Common myeloid progenitor, CD34-positive (primary cell): ENCODE measurements around the gene ROM1.
"Not testable (repeated sequence)": the region's sequence is repeated elsewhere in the genome, so short reads cannot be mapped to it uniquely, and the experiment has no call there.

Experiments used
- CTCF ChIA-PET: fragments of 350-600 bp; sonication (Branson Sonifier 250); formaldehyde crosslinking; loops from one replicate; lab custom pipeline; 2021; ENCODE audit warnings: antibody characterized with exemption; lab: Charles Lee
- POLR2A ChIA-PET: fragments of 350-600 bp; sonication (Branson Sonifier 250); formaldehyde crosslinking; loops from one replicate; lab custom pipeline; 2021; ENCODE audit warnings: antibody characterized with exemption; lab: Charles Lee
- DNase-seq, 3 donors: peaks; one replicate each; pipeline versions ENCODE4 v3.0.0 to v3.0.0-alpha.2; 2013
- H3K27ac ChIP-seq, 2 experiments: 1 replicate in 1 of 2; 2 replicates in 1 of 2; pipeline ENCODE4 v1.7.0; 2013; ENCODE audit warnings: inconsistent platforms in 2 of 2, low read length in 2 of 2, mild to moderate bottlenecking in 2 of 2, low read depth in 1 of 2, moderate library complexity in 1 of 2; ENCODE audit not compliant: severe bottlenecking in 2 of 2, insufficient read depth in 1 of 2, poor library complexity in 1 of 2
- H3K27me3 ChIP-seq, 5 experiments: replicated peaks in 2 of 5; 1 replicate in 3 of 5; 2 replicates in 2 of 5; pipeline versions ENCODE4 v1.6.1 to v1.7.0; 2013; ENCODE audit warnings: low read length in 4 of 5, mild to moderate bottlenecking in 2 of 5, moderate library complexity in 2 of 5, inconsistent platforms in 1 of 5; ENCODE audit not compliant: insufficient read depth in 5 of 5, control insufficient read depth in 4 of 5
- H3K36me3 ChIP-seq, 4 experiments: 1 replicate in 2 of 4; 2 replicates in 2 of 4; pipeline versions ENCODE4 v1.6.1 to v1.7.0; 2013; ENCODE audit warnings: low read length in 3 of 4, control low read depth in 1 of 4, mild to moderate bottlenecking in 1 of 4; ENCODE audit not compliant: control insufficient read depth in 4 of 4, insufficient read depth in 4 of 4
- H3K4me1 ChIP-seq, 4 experiments: 1 replicate in 3 of 4; 2 replicates in 1 of 4; pipeline versions ENCODE4 v1.6.1 to v1.7.1; 2013; ENCODE audit warnings: low read length in 3 of 4, mild to moderate bottlenecking in 3 of 4, control low read depth in 1 of 4, inconsistent platforms in 1 of 4, moderate library complexity in 1 of 4; ENCODE audit not compliant: control insufficient read depth in 4 of 4, insufficient read depth in 4 of 4; ENCODE audit errors: control extremely low read depth in 1 of 4
- H3K4me3 ChIP-seq, 7 experiments: 1 replicate in 4 of 7; 2 replicates in 3 of 7; pipeline versions ENCODE4 v1.5.1 to v1.7.0; 2013; ENCODE audit warnings: mild to moderate bottlenecking in 7 of 7, low read length in 6 of 7, moderate library complexity in 6 of 7, inconsistent platforms in 2 of 7, low read depth in 2 of 7, control low read depth in 1 of 7; ENCODE audit not compliant: insufficient read depth in 4 of 7, control insufficient read depth in 1 of 7; ENCODE audit errors: extremely low read depth in 1 of 7
- H3K9me3 ChIP-seq, 5 experiments: 1 replicate in 4 of 5; 2 replicates in 1 of 5; pipeline versions ENCODE4 v1.6.1 to v1.7.1; 2013; ENCODE audit warnings: low read length in 4 of 5, mild to moderate bottlenecking in 2 of 5, inconsistent platforms in 1 of 5, low read depth in 1 of 5, moderate library complexity in 1 of 5; ENCODE audit not compliant: control insufficient read depth in 4 of 5, insufficient read depth in 2 of 5; ENCODE audit errors: control extremely low read depth in 1 of 5
- WGBS: methylation state at CpG from one replicate; pipeline ENCODE4 v1.1.5; 2013; ENCODE audit not compliant: insufficient coverage; 5-methylcytosine and 5-hydroxymethylcytosine counted together

The ROM1 gene

DNA sequence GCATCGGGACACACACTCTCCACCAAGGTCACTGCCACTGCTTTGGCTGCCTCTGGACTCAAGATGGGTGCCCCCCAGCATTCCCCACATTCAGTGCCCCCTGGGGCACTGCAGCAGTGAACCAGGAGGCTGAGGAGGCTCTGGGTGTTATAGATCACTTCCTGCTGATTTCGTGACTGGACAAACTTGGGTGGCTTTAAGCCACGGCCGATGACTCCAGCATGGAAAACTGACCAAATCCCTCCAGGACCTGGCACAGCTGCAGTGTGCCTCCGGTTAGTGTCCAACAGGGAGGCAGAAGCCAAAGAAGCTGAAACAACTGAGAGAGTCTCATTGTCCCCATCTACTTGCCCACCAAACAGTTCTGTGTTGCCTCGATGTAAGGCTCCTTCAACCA, 34.5 kb downstream of the ROM1 start:
- no peaks in the 10 kb centered on the region for H3K27me3 ChIP-seq
- no peak overlapping the region for H3K27ac ChIP-seq
- ChIA-PET POLR2A (interaction anchor here (3.0 kb wide), 1 partner anchor 17 kb away, joined by 23 read pairs; the partner anchor contains the start of genes C11orf98 and CSKMT), CTCF (interaction anchor here (1.0 to 6.0 kb wide), 7 partner anchors 8 to 139 kb away, joined by 4 to 33 read pairs (median 4); partner anchors contain the start of genes C11orf98, CSKMT, LBHD1 and UQCC3)
- WGBS: 100% methylated on average over 6 of the region's 6 CpGs
- H3K4me1 ChIP-seq: peaks cover 0 to 36% (median 28%) of the 10 kb centered on the region in 4 experiments
- H3K36me3 ChIP-seq: peaks cover 11 to 51% (median 26%) of the 10 kb centered on the region in 4 experiments
- no peaks in the 10 kb centered on the region for H3K9me3 ChIP-seq
- no peak overlapping the region for H3K4me3 ChIP-seq
- no peak for DNase-seq

DNA sequence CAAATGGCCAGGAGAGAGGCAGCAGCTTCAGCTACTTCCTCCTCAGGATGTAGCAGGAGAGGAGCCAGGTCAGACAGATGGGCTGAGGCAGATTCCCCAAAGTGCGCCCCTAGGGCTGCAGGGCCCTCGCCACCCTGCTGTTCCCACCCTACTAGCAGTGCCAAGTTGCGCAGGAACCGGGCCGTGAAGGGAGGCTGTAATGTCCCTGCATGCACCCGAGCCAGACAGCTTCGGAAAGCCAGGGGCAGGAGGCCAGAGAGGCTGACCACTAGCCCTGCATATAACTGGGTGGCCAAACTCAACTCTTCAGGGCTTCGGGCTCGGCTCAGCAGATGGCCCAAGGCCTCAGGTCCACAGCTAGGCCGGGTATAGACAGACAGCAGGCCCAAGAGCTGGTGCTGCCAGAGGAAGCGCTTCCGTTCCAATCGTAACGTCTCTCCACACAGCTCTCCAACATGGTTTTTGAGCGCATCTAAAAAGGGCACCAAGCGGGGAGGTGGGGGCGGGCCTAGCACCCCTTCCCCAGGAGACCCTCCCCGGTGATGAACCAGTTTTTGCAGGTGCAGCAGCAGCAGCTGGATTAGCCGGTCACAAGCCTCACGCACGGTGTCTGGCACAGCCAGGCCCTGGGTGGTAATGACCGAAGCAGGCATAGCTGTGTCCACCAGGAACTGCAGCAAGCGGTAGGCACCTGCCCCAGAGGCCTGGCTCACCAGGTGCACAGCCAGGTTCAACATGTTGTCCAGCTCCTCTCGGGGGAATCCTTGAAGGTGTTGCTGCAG, 35.3 kb downstream of the ROM1 start:
- Histone ChIP-seq H3K4me1 (peaks cover 0 to 40% (median 30%) of the 10 kb centered on the region in 4 experiments), H3K9me3 (no peaks in the 10 kb centered on the region), H3K4me3 (no peak overlapping the region), H3K36me3 (peaks cover 8 to 45% (median 24%) of the 10 kb centered on the region in 4 experiments), H3K27ac (no peak overlapping the region), H3K27me3 (no peaks in the 10 kb centered on the region)
- DNase-seq: no peak
- ChIA-PET POLR2A (interaction anchor here (3.0 kb wide), 1 partner anchor 17 kb away, joined by 23 read pairs; the partner anchor contains the start of genes C11orf98 and CSKMT), CTCF (interaction anchor here (0.8 to 6.0 kb wide), 9 partner anchors 7 to 61 kb away, joined by 3 to 33 read pairs (median 4); partner anchors contain the start of genes C11orf98, CSKMT, LBHD1 and UQCC3)
- WGBS: 95% methylated on average over 23 of the region's 24 CpGs

DNA sequence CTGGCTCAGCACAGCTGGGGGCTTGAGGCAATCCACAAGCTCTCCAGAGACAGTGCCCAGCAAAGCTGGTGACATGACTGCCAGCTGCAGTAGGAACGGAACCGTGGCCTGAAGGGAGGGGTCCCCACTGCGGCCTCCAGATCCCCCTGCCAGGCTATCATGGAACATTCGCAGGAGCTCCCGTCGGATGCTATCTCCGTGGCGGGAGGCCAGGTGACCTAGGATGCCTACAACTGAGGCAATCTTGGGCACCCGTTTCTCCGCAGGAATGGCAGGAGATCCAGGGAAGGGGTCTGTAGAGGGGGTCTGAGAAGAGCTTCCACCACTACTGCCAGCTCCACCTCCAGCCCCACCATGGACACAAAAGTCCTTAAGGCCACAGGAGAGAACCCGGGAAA, 35.9 kb downstream of the ROM1 start:
- POLR2A ChIA-PET: no interaction called here
- no peak overlapping the region for H3K27ac ChIP-seq
- no peaks in the 10 kb centered on the region for H3K9me3 ChIP-seq
- no peak overlapping the region for H3K4me3 ChIP-seq
- WGBS: 99% methylated on average over 9 of the region's 11 CpGs
- CTCF ChIA-PET: interaction anchor here (0.8 to 6.0 kb wide), 8 partner anchors 7 to 61 kb away, joined by 3 to 33 read pairs (median 4); partner anchors contain the start of genes C11orf98, CSKMT, LBHD1 and UQCC3
- no peak for DNase-seq
- peaks cover 8 to 40% (median 24%) of the 10 kb centered on the region in 4 experiments for H3K36me3 ChIP-seq
- peaks cover 0 to 44% (median 33%) of the 10 kb centered on the region in 4 experiments for H3K4me1 ChIP-seq
- no peaks in the 10 kb centered on the region for H3K27me3 ChIP-seq

DNA sequence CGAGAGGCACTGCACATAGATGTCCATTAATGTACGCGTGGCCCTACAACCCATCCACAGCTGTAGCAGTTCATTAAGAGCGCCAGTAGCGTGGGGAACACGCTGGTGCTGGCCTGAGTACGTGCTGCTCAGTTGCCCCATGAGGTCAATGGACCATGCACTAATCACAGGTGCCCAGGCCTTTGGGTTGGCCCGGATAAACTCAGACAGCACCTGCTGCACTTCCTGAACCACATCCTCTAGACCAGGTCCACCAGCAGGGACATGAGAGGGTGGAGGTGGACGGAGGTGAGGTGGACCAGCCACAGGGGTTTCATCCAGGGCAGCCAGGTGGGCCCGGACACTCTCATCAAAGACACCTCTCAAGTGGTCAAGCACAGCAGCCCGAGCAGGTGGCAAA, 36.4 kb downstream of the ROM1 start:
- no peak for DNase-seq

DNA sequence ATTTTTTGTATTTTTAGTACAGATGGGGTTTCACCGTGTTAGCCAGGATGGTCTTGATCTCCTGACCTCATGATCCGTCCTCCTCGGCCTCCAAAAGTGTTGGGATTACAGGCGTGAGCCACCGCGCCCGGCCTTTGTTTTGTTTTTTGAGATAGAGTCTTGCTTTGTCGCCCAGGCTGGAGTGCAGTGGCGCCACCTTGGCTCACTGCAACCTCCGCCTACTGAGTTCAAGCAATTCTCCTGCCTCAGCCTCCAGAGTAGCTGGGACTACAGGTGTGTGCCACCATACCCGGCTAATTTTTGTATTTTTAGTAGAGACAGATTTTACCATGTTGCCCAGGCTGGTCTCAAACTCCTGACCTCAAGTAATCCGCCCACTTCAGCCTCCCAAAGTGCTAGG, 37.2 kb downstream of the ROM1 start:
- peaks cover 6 to 34% (median 21%) of the 10 kb centered on the region in 4 experiments for H3K36me3 ChIP-seq
- H3K27me3 ChIP-seq, H3K9me3 ChIP-seq, H3K27ac ChIP-seq, H3K4me3 ChIP-seq, DNase-seq: not testable (repeated sequence)
- CTCF ChIA-PET: interaction anchor here (0.7 to 1.0 kb wide), 2 partner anchors 17 to 31 kb away, joined by 3 to 4 read pairs; no protein-coding TSS in a partner anchor
- POLR2A ChIA-PET: interaction anchor here (1.9 kb wide), 1 partner anchor 15 kb away, joined by 6 read pairs; the partner anchor contains the start of genes C11orf98 and CSKMT
- H3K4me1 ChIP-seq: peaks cover 0 to 34% (median 27%) of the 10 kb centered on the region in 4 experiments
- 97% methylated on average over 12 of the region's 12 CpGs for WGBS

More for the DNA sequence above, 36.4 kb downstream of the ROM1 start:
- Histone ChIP-seq H3K9me3 (no peaks in the 10 kb centered on the region), H3K27ac (no peak overlapping the region), H3K36me3 (peaks cover 7 to 35% (median 22%) of the 10 kb centered on the region in 4 experiments), H3K4me1 (peaks cover 0 to 41% (median 33%) of the 10 kb centered on the region in 4 experiments), H3K4me3 (no peak overlapping the region), H3K27me3 (no peaks in the 10 kb centered on the region)
- ChIA-PET CTCF (interaction anchor here (0.8 to 6.0 kb wide), 4 partner anchors 19 to 60 kb away, joined by 3 to 33 read pairs (median 5); partner anchors contain the start of genes C11orf98, CSKMT, LBHD1 and UQCC3), POLR2A (interaction anchor here (1.9 kb wide), 1 partner anchor 16 kb away, joined by 6 read pairs; the partner anchor contains the start of genes C11orf98 and CSKMT)
- WGBS: 92% methylated on average over 11 of the region's 11 CpGs

DNA sequence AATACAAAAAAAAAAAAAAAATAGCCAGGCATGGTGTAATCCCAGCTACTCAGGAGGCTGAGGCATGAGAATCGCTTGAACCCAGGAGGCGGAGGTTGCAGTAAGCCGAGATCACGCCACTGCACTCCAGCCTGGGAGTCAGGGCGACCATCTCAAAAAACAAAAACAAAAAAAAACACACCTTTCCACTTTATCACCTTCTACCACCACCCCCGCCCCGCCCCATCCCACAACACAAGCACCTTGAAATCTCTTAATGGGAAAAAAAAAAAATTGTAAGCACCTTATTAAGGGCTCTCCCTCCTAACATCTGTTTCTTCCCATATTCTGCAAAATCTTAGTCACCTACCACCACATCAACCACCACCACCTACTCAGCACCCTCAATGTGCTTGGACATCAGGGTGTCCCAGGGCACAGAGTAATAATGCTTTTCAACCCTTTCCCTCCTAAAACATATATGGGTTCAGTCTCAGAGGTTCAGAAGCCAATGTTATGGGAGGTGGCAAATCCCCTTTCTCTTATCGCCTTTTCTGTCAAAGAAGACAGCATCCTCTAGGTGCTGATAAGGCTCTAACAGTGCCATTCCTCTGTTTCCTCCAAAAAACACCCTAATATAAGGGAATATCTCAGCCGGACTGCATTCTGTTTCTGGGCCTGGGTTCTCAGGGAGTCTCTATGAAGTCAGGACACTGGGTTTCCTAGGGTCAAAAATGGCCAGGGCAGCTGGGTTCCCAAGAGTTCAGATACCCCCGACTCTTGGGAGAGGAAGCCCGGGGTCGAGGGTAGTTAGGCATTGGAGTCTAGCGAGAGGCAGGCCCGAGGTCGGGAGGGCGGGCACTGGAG, 39.3 kb downstream of the ROM1 start:
- peak overlapping the region; percentile 89 to 94 for H3K27ac ChIP-seq
- peaks cover 0 to 21% (median 14%) of the 10 kb centered on the region in 4 experiments for H3K4me1 ChIP-seq
- CTCF ChIA-PET: interaction anchor here (1.0 kb wide), 2 partner anchors 12 to 41 kb away, joined by 3 to 5 read pairs; partner anchors contain the start of genes C11orf98 and CSKMT
- POLR2A ChIA-PET: interaction anchor here (0.6 to 1.6 kb wide), 11 partner anchors 13 to 229 kb away, joined by 3 to 33 read pairs (median 4); partner anchors contain the start of genes C11orf98, CSKMT, HNRNPUL2 and LBHD1
- H3K27me3 ChIP-seq: no peaks in the 10 kb centered on the region
- H3K36me3 ChIP-seq: peaks cover 6 to 28% (median 21%) of the 10 kb centered on the region in 4 experiments
- H3K9me3 ChIP-seq: no peaks in the 10 kb centered on the region
- WGBS: 0% methylated on average over 7 of the region's 16 CpGs
- peak in 2 of 3 donors; percentile 7 to 13 for DNase-seq
- H3K4me3 ChIP-seq: peak overlapping the region; percentile 81 to 97 (median 94)
